Measurements from ENCODE around the gene COMT. TPM values are rescaled to one million over a fixed set of nuclear protein-coding genes. Genes with fewer than 3 reads are reported as not detected.

The COMT gene
- total RNA-seq, 1 donor: 288 TPM

DNA sequence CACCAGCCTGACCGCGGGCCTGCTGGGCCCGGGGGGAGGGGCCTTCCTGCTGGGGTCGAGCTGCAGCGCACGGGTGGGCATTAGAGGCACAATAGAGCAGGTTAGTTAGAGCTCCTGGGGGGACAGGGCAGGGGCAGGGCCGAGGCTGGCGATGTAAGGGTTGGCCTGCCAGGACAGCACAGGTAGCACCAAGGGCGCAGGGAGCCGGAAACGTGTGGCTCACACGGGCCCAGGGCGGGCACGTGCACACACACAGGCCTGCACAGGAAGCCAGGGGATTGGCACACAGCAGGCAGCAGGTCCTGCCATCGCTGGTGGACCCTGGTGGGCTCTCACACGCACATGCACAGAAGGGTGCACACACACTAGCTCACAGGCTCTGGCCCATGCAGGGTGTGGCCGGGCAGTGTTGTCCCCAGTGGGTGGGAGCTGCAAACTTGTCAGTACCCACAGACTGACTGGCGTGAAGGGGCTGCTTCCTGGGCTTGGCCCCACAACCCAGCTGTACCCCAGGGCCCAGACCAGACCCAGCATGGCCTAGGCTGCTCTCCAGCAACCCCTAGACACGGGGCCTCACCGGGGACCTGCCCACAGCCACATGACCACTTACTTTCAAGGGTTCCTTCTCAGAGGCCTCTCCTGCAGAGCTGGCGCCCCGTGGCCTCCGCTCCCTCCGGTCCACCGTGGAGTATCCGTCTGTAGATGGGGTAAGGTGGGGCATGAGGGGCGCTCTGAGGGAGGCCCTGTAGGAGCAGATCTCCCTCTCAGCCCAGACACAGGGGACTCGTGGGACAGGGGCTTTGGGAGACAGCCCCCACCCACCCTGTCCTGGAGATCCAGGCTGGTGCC is 29.9 kb downstream of the COMT start:
- H3K4me2 ChIP-seq (ENCODE audit: insufficient read depth, low read length): no peak overlapping the region
- H3K4me1 ChIP-seq (ENCODE audit: insufficient read depth, low read length): no peaks in the 10 kb centered on the region
- H3K4me3 ChIP-seq (ENCODE audit: insufficient read depth, low read length): no peak overlapping the region
- H3K79me2 ChIP-seq (ENCODE audit: insufficient read depth, low read length): no peaks in the 10 kb centered on the region
- no peaks in the 10 kb centered on the region for H3K9me3 ChIP-seq (ENCODE audit: low read depth, low read length)
- peaks cover 16% of the 10 kb centered on the region for H3K36me3 ChIP-seq (ENCODE audit: insufficient read depth, low read length)
- peaks cover 18% of the 10 kb centered on the region for H4K20me1 ChIP-seq (ENCODE audit: insufficient read depth, low read length)
- DNase-seq (ENCODE audit: insufficient read length, low spot score, missing footprints): peak; percentile 90
- no peak overlapping the region for H3K27ac ChIP-seq (ENCODE audit: low read depth, low read length)
- no peaks in the 10 kb centered on the region for H3K27me3 ChIP-seq (ENCODE audit: insufficient read depth, low read length)
- TF ChIP-seq CTCF (IDR thresholded peaks at IDR 0.05; ENCODE audit: extremely low read depth, low read depth, low read length): no peak
- H2AFZ ChIP-seq (ENCODE audit: low read length): no peak overlapping the region

DNA sequence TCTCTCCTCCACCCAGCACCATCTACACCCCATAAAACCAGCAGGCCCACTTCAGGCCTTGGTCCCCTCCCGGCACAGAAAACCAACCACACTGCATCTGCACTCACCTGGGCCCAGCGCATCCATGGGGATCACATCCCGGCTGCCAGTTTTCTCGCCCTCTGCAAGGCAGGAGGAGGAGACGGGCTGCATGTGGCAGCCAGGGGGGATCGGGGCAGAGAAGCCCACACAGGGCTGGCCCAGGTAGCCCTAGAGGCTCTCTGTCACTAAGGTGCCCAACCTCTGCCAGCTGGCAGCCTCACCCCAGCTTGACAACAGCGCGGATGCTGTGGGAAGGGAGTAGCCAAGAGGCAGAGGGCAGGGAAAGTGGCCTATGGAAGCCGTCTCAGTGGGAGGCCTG is 30.7 kb downstream of the COMT start:
- peaks cover 18% of the 10 kb centered on the region for H4K20me1 ChIP-seq (ENCODE audit: insufficient read depth, low read length)
- H3K9me3 ChIP-seq (ENCODE audit: low read depth, low read length): no peaks in the 10 kb centered on the region
- no peaks in the 10 kb centered on the region for H3K79me2 ChIP-seq (ENCODE audit: insufficient read depth, low read length)
- TF ChIP-seq CTCF (IDR thresholded peaks at IDR 0.05; ENCODE audit: extremely low read depth, low read depth, low read length): no peak
- H3K4me3 ChIP-seq (ENCODE audit: insufficient read depth, low read length): no peak overlapping the region
- H3K36me3 ChIP-seq (ENCODE audit: insufficient read depth, low read length): peaks cover 9% of the 10 kb centered on the region
- H3K4me2 ChIP-seq (ENCODE audit: insufficient read depth, low read length): no peak overlapping the region
- no peak overlapping the region for H2AFZ ChIP-seq (ENCODE audit: low read length)
- no peaks in the 10 kb centered on the region for H3K27me3 ChIP-seq (ENCODE audit: insufficient read depth, low read length)
- H3K4me1 ChIP-seq (ENCODE audit: insufficient read depth, low read length): no peaks in the 10 kb centered on the region
- DNase-seq (ENCODE audit: insufficient read length, low spot score, missing footprints): no peak
- H3K27ac ChIP-seq (ENCODE audit: low read depth, low read length): no peak overlapping the region

DNA sequence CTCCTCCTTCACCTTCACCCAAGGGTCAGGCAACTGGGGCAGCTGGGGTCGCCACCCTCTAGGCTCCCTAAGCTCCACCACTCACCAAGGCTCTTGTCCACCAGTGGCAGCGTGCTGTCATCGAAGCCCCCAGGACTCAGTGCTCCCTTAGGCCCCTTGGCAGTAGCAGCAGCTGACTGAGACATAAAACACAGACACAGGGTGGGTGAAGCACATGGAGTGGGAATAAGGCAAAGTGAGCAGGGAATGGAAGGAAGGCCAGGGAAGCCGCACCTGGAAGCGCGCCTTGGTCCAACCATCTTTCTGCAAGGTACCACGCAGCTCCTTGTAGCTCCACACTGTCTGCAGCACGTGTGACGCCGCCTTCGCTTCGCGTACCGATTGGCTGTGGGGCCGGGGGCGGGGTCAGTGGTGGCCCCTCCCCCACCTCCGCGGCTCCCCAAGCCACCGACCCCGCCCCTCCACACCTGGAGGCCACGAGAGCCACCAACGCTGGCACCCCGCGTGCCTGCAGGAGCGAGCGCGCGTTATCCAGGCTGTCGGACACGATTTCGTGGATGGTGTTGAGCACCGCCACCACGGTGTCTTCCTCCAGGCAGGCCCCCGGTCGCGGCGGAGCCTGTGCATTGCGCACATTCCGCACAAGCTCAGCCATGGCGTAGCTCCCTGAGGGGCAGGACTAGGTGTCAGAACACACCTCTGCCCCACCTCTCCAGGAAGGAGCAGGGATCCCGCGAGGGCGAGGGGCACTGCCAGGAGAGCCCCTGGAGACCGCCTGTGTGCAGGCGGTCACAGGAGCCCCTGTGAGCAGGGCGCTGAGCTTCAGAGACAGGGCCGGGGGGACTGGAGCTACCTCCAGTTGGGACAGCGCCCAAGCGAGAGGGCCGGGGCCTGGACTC is 31.3 kb downstream of the COMT start:
- TF ChIP-seq CTCF (IDR thresholded peaks at IDR 0.05; ENCODE audit: extremely low read depth, low read depth, low read length): no peak

More for the DNA sequence above, 31.3 kb downstream of the COMT start:
- peaks cover 3% of the 10 kb centered on the region for H3K36me3 ChIP-seq (ENCODE audit: insufficient read depth, low read length)
- H3K27ac ChIP-seq (ENCODE audit: low read depth, low read length): no peak overlapping the region
- DNase-seq (ENCODE audit: insufficient read length, low spot score, missing footprints): no peak
- no peak overlapping the region for H3K4me3 ChIP-seq (ENCODE audit: insufficient read depth, low read length)
- no peaks in the 10 kb centered on the region for H3K4me1 ChIP-seq (ENCODE audit: insufficient read depth, low read length)
- H3K79me2 ChIP-seq (ENCODE audit: insufficient read depth, low read length): no peaks in the 10 kb centered on the region
- no peak overlapping the region for H3K4me2 ChIP-seq (ENCODE audit: insufficient read depth, low read length)
- H3K27me3 ChIP-seq (ENCODE audit: insufficient read depth, low read length): no peaks in the 10 kb centered on the region
- no peaks in the 10 kb centered on the region for H3K9me3 ChIP-seq (ENCODE audit: low read depth, low read length)
- H2AFZ ChIP-seq (ENCODE audit: low read length): no peak overlapping the region
- peaks cover 15% of the 10 kb centered on the region for H4K20me1 ChIP-seq (ENCODE audit: insufficient read depth, low read length)

Data from osteoblast (primary cell).